ENCODE data around the gene ADGRF4. TPM values are rescaled to one million over a fixed set of nuclear protein-coding genes. Genes with fewer than 3 reads are reported as not detected.
"Not testable (repeated sequence)": the region's sequence is repeated elsewhere in the genome, so short reads cannot be mapped to it uniquely, and the experiment has no call there.

ADGRF4 gene
- total RNA-seq, 1 donor from 2014 or later, result not detected

DNA sequence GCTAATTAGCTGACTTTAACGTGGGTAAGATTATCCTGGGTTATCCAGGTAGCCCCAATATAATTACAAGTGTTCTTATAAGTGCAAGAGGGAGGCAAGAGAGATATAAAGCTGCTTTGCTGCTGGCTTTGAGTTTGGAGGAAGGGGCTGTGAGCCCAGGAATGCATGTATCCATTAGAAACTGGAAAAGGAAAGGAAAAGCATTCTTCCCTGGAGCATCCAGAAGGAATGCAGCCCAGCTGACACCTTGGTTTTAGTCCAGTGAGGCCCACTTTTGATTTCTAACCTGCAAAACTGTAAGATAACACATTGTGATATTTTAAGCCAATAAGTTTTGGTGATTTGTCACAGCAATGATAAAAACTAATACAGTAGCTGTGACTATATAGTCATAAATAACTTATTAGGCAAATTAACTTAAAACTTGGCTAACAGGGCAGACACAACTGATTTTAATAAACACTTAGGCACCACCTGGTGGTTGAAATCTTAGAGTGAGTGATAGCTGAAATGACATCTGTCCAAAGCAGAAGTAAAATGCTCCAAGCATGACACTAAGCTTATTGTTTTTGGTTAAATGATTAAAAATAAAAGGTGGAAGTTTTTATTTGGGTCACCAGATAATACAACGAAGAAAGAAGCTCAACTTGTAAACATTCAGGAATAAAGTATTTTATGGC is 35.6 kb downstream of the ADGRF4 start:
- no peak for DNase-seq (ENCODE audit: low spot score)

DNA sequence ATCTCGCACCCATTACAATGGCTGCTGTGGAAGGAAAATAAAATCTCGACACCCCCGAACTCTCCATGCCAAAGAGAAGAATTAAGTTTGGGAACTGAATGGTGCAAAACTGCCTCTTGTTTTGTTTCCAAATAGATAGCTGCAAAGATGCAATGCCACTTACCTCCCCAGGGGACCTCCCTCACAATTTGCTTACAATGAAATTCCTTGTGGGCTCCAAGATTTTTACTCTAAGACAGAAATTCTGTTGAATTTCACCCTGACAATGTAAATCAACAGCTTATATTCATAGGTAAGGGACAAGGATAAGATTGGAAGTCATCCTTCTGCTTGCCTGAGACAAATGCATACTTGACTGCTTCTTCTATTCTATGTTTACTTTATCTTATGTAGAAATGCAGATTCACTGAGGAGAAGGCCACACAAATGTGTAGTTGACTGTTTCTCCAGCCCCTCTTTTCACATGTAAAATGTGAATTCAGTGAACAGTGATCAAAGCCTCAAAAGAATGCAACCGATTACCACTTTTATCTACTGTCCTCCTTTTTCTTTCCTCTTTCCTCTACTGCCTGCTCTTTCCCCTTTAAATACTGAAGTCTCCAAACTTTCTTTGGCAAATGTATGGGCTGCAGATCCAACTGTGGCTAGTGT is 36.6 kb downstream of the ADGRF4 start:
- DNase-seq (ENCODE audit: low spot score), result no peak

DNA sequence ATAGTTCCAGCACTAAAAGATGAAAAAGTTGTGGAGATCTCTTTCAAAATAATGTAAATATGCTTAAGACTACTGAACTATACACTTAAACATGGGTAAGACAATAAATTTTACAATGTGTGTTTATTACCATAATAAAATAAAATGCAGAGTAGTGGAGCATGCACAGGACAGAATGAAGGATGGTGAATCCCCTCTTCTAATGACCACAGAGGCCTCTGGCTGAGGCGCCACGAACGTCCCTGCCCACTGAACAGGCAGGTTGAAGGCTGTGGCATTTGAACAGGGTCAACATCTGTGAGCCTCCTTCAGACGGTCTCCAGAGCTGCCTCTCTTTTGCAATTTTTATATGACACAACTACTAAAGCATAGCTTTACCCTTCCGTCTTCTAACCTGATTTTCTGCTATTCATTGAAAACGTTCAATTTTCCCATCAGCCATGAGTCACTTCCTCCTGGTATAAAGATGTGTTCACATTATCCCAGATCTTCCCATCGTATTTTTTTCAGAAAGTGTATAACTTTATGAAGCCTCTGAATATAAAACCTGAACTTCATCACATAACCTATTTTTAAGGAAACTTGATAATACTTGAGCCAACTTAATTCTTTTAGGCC is 37.8 kb downstream of the ADGRF4 start:
- no peak for DNase-seq (ENCODE audit: low spot score)

DNA sequence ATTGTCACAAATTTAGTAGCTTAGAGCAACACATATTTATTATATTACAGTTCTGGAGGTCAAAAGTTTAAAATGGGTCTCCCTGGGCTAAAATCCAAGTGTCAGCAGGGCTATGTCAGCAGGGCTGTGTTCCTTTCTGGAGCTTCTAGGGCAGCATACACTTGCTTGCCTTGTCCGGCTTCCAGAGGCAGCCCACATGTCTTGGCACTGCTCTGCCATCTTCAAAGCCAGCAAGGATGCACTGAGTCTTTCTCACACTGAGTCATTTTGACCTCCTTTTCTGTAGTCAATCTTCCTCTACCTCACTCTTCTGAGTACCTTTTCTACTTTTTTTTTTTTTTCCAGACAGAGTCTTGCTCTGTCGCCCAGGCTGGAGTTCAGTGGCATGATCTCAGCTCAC is 39.0 kb downstream of the ADGRF4 start:
- DNase-seq (ENCODE audit: low spot score), result no peak

DNA sequence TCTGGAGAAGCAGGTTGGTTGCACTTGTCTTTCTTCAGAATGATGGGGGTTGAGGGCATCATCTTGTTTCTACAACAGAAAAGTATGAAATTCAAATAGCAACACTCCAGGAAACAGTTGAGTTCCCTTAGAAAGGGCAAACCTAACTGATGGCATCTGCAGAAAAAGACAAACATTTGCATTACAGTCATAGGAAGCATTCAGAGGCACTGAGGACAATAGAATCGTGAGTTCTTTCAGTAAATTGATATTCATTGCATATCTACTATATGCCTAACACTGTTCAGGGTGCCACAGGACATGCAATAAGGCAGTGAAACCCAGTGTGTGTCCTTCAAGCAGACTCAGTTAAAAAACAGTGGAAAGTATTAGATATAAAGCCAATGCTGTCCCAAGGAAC is 42.3 kb downstream of the ADGRF4 start:
- DNase-seq (ENCODE audit: low spot score), result no peak

DNA sequence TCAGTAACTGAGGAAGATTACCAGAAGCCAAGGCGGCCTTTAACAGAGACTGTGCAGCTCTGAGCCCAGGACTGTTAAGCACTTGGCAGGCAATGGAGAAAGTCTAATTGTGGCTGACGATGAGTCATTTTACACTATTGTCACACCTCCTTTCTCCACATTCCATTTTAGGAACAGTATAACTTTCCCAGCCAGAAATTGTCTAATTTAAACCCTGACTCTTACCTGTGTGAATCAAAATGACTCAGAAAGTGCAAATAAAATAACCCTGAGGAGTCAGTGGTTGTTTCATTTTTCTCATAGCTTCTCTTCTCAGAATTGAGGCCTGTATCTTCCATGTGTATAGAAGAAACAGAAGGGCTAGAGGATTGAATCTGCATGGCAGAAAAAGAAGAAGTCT is 43.4 kb downstream of the ADGRF4 start:
- DNase-seq (ENCODE audit: low spot score), result no peak

DNA sequence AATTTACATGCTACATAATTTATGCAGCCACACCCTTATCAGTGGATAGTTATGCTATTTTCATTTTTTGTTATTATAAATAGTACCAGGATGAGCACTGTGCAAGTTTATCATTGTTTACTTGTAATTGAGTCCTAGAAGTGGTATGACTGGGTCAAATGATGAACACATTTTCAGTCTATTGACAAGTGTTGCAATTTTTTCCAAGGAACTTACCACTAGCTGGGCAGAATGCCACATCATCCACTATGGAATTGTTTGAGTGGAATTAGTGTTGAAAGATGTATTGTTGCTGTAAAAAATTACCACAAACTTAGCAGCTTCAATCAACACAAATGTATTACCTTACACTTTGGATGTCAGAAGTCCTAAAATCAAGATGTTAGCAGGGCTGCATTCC is 45.4 kb downstream of the ADGRF4 start:
- DNase-seq (ENCODE audit: low spot score), result no peak

DNA sequence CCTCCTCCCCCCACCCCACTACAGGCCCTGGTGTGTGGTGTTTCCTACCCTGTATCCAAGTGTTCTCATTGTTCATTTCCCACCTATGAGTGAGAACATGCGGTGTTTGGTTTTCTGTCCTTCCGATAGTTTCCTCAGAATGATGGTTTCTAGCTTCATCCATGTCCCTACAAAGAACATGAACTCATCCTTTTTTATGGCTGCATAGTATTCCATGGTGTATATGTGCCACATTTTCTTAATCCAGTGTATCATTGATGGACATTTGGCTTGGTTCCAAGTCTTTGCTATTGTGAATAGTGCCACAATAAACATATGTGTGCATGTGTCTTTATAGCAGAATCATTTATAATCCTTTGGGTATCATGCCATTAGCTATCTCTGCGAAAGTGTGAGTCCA is 46.9 kb downstream of the ADGRF4 start:
- DNase-seq (ENCODE audit: low spot score), result not testable (repeated sequence)

DNA sequence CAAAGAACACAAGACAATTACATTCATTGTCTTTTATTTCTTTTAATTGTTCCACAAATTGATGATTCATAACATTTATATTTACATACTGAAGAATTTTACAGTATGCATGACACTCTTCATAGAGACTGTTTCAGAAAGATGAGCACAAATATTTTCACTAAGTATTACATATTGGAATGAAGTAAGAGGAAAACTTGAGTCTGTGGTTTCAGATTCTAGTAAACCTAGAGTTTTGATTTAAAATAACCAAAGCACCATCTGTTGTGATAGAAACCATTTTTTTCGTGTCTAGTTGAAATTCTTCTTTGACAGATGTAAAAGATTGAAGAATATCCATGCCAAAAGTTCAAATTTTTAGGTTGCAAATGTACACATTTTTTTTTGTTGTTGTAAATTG is 51.4 kb downstream of the ADGRF4 start:
- DNase-seq (ENCODE audit: low spot score), result no peak

DNA sequence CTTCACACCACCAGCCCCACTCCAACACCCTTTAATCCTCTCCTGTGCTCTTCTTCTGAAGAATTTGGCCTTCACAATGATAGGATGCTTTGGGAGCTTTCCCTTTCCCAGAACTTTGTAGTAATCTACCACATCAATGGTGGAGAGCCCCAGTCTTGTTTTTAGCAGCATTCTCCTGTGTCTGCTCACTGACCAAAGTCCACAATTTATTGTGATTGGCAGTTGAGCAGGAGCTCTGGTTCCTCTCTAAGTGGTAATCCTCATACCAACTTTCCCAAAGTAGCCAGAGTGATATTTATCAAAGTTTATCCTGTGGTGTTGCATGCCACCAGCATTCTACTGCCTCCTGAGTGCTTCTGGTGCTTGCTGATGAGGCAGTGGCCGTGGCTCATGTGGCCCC is 54.4 kb downstream of the ADGRF4 start:
- no peak for DNase-seq (ENCODE audit: low spot score)

DNA sequence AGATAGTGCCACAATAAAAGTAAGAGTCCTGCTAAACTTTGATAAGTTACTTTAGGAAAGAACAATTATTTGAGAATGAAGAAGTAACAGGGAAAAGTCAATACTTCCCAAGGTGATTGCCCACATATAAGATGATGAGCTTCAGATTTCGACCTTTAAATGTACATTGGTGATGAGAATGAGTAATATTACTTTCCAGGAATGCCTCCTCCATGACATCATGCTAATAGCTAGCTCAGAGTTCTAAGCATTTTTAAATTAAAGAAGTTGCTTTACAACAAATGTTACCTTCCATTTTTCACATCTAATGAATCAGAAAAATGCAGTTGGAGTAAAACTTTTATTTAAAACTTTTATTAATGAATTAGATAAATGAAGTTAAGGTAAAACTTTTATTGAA is 61.0 kb downstream of the ADGRF4 start:
- no peak for DNase-seq (ENCODE audit: low spot score)

DNA sequence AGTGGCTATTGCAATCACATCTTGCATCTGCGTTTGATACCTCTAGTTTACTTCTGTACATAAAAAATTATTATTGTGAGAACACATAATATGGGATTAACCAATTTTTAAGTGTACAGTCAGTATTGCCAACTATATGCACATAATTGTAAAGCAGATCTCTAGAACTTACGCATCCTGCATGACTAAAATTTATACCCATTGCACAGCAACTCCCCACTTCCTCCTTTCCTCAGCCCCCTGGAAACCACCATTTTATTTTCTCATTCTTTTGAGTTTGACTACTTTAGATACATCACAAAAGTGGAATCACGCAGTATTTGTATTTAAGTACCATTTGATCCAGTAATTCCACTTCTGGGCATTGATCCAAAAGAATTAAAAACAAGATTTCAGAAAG is 64.1 kb downstream of the ADGRF4 start:
- DNase-seq (ENCODE audit: low spot score), result no peak

DNA sequence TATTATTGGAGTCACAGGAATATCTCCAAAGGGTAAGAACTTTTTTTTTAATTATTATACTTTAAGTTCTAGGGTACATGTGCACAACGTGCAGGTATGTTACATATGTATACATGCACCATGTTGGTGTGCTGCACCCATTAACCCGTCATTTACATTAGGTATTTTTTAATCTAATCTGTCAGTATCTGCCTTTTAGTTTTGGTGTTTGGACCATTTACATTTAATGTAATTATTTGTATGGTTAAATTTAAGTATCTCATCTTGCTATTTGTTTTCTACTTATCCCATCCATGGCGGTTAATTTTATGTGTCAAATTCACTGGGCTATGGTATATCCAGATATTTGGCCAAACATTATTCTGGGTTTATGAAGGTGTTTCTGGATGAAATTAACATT is 68.1 kb downstream of the ADGRF4 start:
- no peak for DNase-seq (ENCODE audit: low spot score)

DNA sequence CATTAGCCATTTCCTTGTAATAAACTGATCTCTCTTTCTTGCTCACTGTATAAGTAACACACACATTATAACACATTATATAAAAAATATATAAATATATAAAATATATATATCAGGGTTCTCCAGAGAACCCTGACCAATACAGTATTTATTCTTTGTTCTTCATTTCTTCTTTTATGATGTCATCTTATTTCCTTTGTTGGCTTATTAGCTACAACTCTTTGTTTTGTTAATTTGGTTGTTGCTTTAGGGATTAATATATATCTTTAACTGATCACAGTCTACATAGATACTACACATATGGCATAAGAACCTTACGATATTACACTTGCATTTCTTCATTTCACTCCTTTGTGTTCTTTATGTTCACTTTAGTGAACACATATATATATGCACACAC is 68.7 kb downstream of the ADGRF4 start:
- DNase-seq (ENCODE audit: low spot score), result no peak

DNA sequence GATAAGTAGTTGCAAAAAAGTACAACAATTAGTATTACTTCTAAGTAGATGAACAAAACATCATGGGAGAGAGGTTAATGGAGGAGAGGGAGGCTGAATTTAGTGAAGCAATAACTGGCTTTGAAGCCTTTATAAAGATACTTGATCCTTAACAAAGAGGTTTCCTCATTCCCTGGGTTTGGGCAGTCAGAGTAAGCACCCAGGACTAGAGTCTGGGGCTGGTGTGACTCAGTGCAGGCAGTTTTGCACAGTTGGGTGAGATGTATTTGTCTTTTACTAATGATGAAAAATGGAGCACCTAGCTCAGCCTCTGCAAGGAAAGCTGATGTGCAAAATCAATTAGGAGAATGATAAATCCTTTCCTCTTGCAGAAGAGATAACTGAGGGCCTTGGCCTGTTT is 71.6 kb downstream of the ADGRF4 start:
- DNase-seq (ENCODE audit: low spot score), result no peak

Other genes with a start within 250 kb of the ADGRF4 start
- 22.9 TPM for gene CD2AP, start 220.8 kb upstream of the ADGRF4 start, total RNA-seq
- gene OPN5, start 83.5 kb downstream of the ADGRF4 start, total RNA-seq, result not detected